GM19238 (cell line): ENCODE results near the gene LEMD1.

Source experiments
- DNase-seq: peaks from one replicate; pipeline ENCODE4 v3.0.0; 2011; ENCODE audit warnings: low spot score; ENCODE audit not compliant: insufficient read length

The LEMD1 gene

GRCh38 chr1:205421798-205422197, at the start of gene LEMD1:
Gene LEMD1 (minus strand): TSS chr1:205422056. CDS start chr1:205420536, 1,520 bp downstream.
- no peak for DNase-seq

GRCh38 chr1:205470131-205470530, 48.3 kb upstream of the LEMD1 start:
- DNase-seq = no peak

- DNase-seq = no peak
Measured at GRCh38 chr1:205466595-205467220, 44.9 kb upstream of the LEMD1 start.

GRCh38 chr1:205465392-205465791, 43.5 kb upstream of the LEMD1 start:
- no peak for DNase-seq

- no peak for DNase-seq
Measured at GRCh38 chr1:205458777-205459566, 37.1 kb upstream of the LEMD1 start.

- no peak for DNase-seq
Measured at GRCh38 chr1:205456868-205457745, 35.3 kb upstream of the LEMD1 start.

GRCh38 chr1:205456383-205456867, 34.6 kb upstream of the LEMD1 start:
- no peak for DNase-seq

GRCh38 chr1:205455581-205456382, 33.9 kb upstream of the LEMD1 start, which contains the start of gene BLACAT1:
Gene BLACAT1 (minus strand): TSS chr1:205456045.
- DNase-seq = no peak

- no peak for DNase-seq
Measured at GRCh38 chr1:205454903-205455335, 33.1 kb upstream of the LEMD1 start.

GRCh38 chr1:205453466-205453865, 31.6 kb upstream of the LEMD1 start:
- no peak for DNase-seq

GRCh38 chr1:205452933-205453332, 31.1 kb upstream of the LEMD1 start:
- no peak for DNase-seq

GRCh38 chr1:205452364-205452763, 30.5 kb upstream of the LEMD1 start:
- DNase-seq = no peak

GRCh38 chr1:205451759-205452164, 29.9 kb upstream of the LEMD1 start:
- no peak for DNase-seq

GRCh38 chr1:205451202-205451601, 29.3 kb upstream of the LEMD1 start:
- DNase-seq = no peak

GRCh38 chr1:205450448-205450847, 28.6 kb upstream of the LEMD1 start:
- no peak for DNase-seq

- DNase-seq = no peak
Measured at GRCh38 chr1:205449750-205450443, 28.0 kb upstream of the LEMD1 start.

- no peak for DNase-seq
Measured at GRCh38 chr1:205449254-205449749, 27.4 kb upstream of the LEMD1 start.

- no peak for DNase-seq
Measured at GRCh38 chr1:205448540-205449253, 26.8 kb upstream of the LEMD1 start.
